Right renal cortex interstitium (tissue), 3 donors: ENCODE results near the gene ANP32D. TPM values are rescaled to one million over a fixed set of nuclear protein-coding genes. Genes with fewer than 3 reads are reported as not detected.
"Not testable (repeated sequence)": the region's sequence is repeated elsewhere in the genome, so short reads cannot be mapped to it uniquely, and the experiment has no call there.

Experiments used
- DNase-seq, 3 donors: peaks; one replicate each; pipeline ENCODE4 v3.0.0-alpha.2; 2013; ENCODE audit warnings: low read depth in 3 of 3, low spot score in 2 of 3
- polyA plus RNA-seq, 3 donors: library from polyadenylated mRNA; unstranded; fragments of 120-200 nt; gene quantifications; one replicate each; pipeline ENCODE4 v1.2.1, GENCODE V29; 2013; ENCODE audit not compliant: insufficient read length in 3 of 3

The ANP32D gene
- polyA plus RNA-seq: under 1 TPM; 0.12 to 0.39 (median 0.16) TPM

GRCh38 chr12:48472259-48472658 is at the start of gene ANP32D:
ANP32D (plus strand) TSS chr12:48472559; CDS start chr12:48472665, 106 bp downstream.
- no peak for DNase-seq

- no peak for DNase-seq
Measured at GRCh38 chr12:48423171-48423570, 49.2 kb upstream of the ANP32D start.

GRCh38 chr12:48424644-48425043 is 47.7 kb upstream of the ANP32D start:
- no peak for DNase-seq

- not testable (repeated sequence) for DNase-seq
Measured at GRCh38 chr12:48434016-48434415, 38.3 kb upstream of the ANP32D start.

GRCh38 chr12:48441069-48441468 is 31.3 kb upstream of the ANP32D start:
- DNase-seq: no peak

- no peak for DNase-seq
Measured at GRCh38 chr12:48442179-48442847, 30.0 kb upstream of the ANP32D start.

- no peak for DNase-seq
Measured at GRCh38 chr12:48445538-48445937, 26.8 kb upstream of the ANP32D start.

- no peak for DNase-seq
Measured at GRCh38 chr12:48446161-48446776, 26.1 kb upstream of the ANP32D start.

- DNase-seq: no peak
Measured at GRCh38 chr12:48447755-48448154, 24.6 kb upstream of the ANP32D start.

- no peak for DNase-seq
Measured at GRCh38 chr12:48451372-48451771, 21.0 kb upstream of the ANP32D start.

GRCh38 chr12:48452961-48453360 is 19.4 kb upstream of the ANP32D start:
- not testable (repeated sequence) for DNase-seq

- DNase-seq: no peak
Measured at GRCh38 chr12:48454667-48455066, 17.7 kb upstream of the ANP32D start.

- DNase-seq: no peak
Measured at GRCh38 chr12:48455116-48455515, 17.2 kb upstream of the ANP32D start.

- DNase-seq: no peak
Measured at GRCh38 chr12:48459259-48459658, 13.1 kb upstream of the ANP32D start.

- not testable (repeated sequence) for DNase-seq
Measured at GRCh38 chr12:48469027-48469426, 3.3 kb upstream of the ANP32D start.

GRCh38 chr12:48473061-48473460 is 702 bp downstream of the ANP32D start:
- DNase-seq: no peak

- DNase-seq: not testable (repeated sequence)
Measured at GRCh38 chr12:48474497-48474896, 2.1 kb downstream of the ANP32D start.

- no peak for DNase-seq
Measured at GRCh38 chr12:48482198-48482597, 9.8 kb downstream of the ANP32D start, which contains the start of gene C12orf54. C12orf54 (plus strand) TSS chr12:48482498; CDS start chr12:48483297, 799 bp downstream.

- no peak for DNase-seq
Measured at GRCh38 chr12:48482930-48483329, 10.6 kb downstream of the ANP32D start.

- no peak for DNase-seq
Measured at GRCh38 chr12:48486261-48486660, 13.9 kb downstream of the ANP32D start.

- no peak for DNase-seq
Measured at GRCh38 chr12:48486679-48487078, 14.3 kb downstream of the ANP32D start.

GRCh38 chr12:48489012-48489411 is 16.7 kb downstream of the ANP32D start:
- no peak for DNase-seq
